ENCODE measurements around the gene SPANXN2.
"Not testable (repeated sequence)": the region's sequence is repeated elsewhere in the genome, so short reads cannot be mapped to it uniquely, and the experiment has no call there.

SPANXN2 gene, protein sequence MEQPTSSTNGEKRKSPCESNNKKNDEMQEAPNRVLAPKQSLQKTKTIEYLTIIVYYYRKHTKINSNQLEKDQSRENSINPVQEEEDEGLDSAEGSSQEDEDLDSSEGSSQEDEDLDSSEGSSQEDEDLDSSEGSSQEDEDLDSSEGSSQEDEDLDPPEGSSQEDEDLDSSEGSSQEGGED

DNA sequence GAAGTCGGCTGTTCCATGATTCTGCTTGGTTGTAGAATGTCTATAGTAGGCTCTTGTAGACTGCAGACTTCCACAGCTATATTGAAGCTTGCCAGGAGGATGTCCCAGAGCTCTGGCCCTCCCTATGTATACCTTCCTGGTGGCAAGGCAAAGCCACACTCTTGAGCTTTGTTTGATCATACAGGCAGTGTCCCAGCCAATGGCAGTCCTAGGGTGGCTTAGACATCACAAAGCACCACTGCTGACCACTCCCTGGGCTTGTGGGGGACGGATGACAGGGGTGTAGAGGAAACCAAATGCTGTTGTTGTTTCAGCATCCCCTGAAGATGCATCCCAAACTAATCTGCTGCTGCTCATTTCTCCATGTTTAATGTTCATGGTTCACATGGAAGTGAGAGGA, at the start of gene SPANXN2:
Gene SPANXN2, minus strand, starts transcription at position 101 of the 400 bp plus-strand sequence. Its CDS starts 84 bp downstream, at position 17.
- DNase-seq: not testable (repeated sequence)

DNA sequence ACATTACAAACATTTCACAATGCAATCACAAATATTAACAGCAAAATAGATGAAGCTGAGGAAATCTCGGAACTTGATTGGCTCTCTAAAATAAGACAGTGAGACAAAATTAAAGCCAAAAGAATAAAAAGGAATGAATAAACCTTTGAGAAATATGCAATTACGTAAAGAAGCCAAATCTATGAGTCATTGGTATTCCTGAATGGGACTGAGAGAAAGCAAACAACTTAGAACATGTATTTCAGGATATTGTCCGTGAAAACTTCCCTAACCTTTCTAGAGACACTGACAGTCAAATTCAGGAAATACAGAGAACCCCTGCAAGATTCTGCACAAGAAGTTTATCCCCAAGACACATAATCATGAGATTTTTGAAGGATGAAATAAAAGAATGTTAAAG, 48.4 kb upstream of the SPANXN2 start:
- no peak for DNase-seq

DNA sequence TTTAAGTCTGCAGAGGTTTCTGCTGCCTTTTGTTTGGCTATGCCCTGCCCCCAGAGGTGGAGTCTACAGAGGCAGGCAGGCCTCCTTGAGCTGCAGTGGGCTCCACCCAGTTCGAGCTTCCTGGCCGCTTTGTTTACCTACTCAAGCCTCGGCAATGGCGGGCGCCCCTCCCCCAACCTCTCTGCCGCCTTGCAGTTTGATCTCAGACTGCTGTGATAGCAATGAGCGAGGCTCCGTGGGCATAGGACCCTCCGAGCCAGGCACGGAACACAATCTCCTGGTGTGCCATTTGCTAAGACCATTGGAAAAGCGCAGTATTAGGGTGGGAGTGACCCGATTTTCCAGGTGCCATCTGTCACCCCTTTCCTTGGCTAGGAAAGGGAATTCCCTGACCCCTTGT, 47.2 kb upstream of the SPANXN2 start:
- DNase-seq: not testable (repeated sequence)

DNA sequence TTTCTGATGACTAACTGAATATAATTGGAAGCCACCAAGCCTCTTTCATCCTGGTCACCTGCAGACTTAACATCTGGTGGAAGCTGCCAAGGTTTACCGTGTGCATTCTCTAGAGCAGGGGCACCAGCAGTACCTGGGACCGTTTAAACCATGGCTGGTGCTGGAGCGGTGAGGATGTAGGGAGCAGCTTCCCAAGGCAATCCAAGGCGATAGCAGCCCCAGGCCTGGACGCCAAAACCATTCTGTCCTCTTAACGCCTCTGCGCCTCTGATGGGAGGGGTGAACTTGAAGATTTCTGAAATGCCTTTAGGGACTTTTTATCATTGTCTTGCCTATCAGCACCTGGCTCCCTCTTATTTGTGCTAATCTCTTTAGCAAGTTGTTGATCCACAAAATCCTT, 37.3 kb upstream of the SPANXN2 start:
- no peak for DNase-seq

DNA sequence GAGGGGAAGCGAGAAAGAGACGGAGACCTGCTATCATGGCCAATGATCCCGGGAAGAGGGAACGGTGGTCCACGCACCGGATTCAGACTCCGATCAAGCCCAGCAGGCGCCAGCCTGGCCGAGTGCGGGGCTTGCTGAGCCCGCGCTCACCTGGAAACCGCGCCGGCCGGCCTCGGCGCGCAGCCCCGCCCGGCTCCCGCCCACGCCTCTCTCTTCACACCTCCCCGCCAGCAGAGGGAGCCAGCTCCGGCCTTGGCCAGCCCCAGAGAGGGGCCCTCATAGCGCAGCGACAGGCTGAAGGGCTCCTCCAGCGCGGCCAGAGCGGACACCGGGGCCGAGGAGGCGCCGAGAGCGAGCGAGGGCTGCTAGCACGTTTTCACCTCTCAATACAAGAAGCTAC, 36.8 kb upstream of the SPANXN2 start:
- DNase-seq: no peak

DNA sequence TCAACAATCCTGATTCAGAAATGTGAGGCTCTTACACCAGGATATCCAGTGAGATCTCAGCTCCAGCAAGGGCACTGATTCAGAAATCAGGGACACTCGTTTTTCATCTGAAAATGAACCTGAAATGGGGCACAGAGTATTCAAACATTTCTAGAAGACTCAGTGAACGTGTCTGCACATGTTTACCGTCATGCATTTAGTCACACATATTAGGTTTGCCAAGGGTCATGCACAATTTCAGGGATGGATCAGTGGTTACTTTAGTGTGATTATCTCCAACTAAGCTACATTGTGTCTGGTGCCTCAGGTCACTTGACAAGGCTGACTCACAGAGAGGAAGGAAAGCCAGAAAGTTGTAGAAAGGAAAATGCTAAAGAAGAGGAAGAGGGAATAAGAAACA, 33.6 kb upstream of the SPANXN2 start:
- no peak for DNase-seq

DNA sequence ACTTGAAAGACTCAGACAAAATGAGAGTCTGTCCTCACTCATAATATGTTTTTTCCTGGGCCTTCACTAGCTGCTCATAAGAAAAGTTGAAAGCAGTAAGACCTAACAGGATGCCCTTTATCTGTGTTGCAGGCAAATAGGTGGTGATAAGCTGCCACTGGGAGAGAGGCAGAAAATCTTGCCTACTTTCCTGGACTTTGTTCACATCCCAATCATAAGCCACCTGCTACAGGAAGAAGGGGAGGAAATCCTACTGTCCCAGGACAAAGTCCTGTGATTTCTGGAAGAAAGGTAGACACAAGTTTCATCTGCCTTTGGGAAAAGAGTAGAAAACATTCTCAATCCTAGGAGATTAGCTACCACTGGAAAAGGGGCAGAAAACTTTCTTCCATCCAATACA, 13.3 kb upstream of the SPANXN2 start:
- no peak for DNase-seq

DNA sequence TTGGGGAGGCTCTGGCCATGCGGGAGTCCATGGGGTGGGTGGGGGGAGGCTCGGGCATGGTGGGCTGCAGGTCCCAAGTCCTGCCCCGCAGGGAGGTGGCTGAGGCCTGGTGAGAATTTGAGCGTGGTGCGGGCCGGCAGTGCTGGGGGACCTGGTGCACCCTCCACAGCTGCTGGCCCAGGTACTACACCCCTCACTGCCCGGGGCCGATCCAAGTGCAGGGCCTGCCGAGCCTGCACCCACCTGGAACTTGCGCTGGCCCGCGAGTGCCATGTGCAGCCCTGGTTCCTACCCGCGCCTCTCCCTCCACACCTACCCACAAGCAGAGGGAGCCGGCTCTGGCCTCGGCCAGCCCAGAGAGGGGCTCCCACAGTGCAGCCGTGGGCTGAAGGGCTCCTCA, 5.7 kb upstream of the SPANXN2 start:
- no peak for DNase-seq

DNA sequence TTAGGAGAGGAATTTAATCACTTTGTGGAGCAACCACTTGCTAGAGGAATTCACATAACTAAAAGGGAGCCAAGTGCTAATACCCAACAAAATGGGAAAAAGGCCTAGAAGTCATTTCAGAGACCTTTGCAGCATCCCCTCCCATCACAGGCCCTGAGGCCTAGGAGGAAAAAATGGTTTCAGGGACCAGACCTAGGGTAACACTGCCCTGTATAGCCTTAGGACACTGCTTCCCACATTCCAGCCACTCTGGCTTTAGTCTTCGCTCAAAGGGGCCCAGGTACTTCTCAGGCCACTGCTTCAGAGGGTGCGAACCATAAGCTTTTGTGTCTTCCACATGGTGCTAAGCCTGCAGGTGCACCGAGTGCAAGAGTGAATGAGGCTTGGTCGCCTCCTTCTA, 19.1 kb downstream of the SPANXN2 start:
- no peak for DNase-seq

DNA sequence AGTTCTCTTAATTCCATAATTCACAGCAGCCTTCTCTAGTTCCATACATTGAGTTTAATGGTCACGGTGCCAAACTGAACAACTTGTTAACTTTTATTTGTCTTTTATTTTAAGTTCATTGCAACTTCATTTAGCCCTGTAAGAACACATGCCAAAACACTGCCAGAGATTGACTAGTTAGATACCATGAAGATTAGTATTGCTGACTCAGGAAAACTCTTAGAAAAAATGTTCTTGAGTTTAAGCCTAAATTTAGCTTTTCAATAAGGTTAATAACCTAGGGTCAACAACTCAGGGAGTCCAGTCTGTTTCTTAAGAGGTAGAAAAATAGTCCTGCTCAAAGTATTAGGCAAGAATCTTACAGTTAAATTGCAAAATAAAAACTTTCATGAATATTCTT, 25.7 kb downstream of the SPANXN2 start:
- DNase-seq: no peak

DNA sequence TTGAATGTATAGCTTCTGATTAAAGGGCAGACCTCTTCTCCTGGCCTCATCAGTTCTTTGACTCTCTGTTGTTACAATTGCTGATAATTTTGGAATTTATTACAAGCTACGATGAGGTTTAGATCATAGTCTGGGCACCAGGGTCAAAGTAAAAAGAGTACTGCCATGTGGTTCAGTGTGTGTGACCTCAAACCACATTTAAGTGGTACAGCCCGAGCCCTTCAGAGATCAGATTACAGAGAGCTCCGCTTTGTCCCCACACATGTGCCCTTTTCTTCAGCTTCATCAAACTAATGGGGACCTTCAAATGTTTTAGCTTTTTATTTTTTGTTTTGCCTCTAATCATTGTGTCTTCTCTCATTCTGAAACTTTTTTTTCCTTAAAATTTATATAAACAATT, 37.1 kb downstream of the SPANXN2 start:
- no peak for DNase-seq

DNA sequence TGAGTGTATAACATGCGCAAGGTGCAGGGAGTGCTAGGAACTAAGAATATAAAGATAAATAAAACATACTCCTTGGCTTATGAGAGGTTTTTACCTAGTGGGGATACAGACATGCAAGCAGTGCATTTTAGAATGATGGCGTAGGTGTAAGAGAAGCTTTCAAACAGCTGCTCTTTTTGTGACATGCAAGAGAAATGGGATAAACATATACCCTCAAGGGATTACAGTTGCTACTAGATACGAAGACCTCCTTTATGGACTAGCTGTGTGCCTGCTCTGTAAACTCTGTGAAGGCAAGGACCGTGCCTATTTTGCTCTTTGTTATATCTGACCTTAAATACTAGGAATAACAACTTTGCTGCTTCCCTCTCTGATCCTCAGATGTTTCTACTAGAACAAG, 45.6 kb downstream of the SPANXN2 start:
- no peak for DNase-seq

DNA sequence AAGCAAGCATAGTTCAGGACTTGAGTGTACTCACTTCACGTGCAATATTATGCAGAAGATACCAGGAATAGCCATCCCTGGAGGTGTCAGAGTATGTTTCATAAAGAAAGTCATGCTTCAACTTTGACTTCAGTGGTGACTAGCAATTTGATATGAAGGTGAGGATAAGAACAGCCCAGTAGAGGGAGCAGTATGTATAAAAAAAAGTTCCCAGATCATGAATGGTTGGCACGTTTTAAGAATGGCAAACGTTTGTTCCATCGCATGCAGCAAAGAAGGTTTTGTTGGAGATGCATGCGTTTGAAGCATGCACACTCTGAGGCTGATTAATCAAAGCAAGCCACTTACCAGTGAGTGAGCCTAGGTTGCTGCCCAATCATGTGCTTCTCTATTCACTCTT, 51.2 kb downstream of the SPANXN2 start:
- DNase-seq: no peak

DNA sequence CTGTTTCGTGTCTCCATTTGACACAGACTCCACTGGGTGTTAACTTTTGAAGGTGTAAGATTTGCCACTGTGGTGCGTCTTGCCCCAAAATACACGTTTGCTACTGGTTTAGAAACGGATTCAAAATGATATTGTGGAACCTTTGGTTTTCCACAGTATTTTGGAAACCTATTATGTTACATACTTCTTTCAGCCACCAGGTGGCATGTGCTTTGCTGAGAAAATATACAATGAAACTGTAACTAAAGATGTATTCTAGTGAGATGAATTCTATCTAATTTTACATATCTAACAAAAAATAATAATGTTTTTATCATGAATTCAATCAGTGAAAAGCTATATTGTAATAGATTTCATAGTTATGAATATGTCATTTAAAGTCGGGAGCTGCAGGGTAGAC, 56.2 kb downstream of the SPANXN2 start:
- no peak for DNase-seq

DNA sequence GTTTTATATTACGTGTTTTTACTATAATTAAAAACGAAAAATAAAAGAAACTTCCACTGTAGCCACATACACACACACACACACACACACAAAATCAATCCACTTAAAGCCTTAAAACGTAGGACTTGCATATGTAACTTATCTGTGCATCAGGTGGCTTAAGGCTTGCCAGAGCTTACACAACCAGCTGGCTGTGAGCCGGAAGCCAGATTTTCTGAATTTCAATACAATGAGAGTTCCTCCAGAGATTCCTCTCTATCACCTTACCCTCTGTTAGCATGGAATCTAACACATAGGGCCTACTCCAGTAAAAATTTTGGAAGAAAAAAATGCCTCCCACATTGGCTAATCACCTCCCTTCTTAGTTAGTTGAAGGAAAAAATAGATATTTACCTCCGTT, 56.8 kb downstream of the SPANXN2 start:
- no peak for DNase-seq

Measured in CD4-positive, alpha-beta T cell treated with Interleukin-12 subunit alpha and Interleukin-12 subunit beta, for 1 hour (primary cell).